Stimulated activated CD8-positive, alpha-beta memory T cell treated with anti-CD3 and anti-CD28 coated beads, Interleukin-4, amount 100 ng/mL, for 1 hour (primary cell): ENCODE results near the gene NDE1.
"Not testable (repeated sequence)": the region's sequence is repeated elsewhere in the genome, so short reads cannot be mapped to it uniquely, and the experiment has no call there.

Experiments
- DNase-seq, 2 donors: peaks; one replicate each; pipeline ENCODE4 v3.0.0-alpha.2; 2020; ENCODE audit warnings: low read depth in 2 of 2, low spot score in 1 of 2

NDE1 gene

DNA sequence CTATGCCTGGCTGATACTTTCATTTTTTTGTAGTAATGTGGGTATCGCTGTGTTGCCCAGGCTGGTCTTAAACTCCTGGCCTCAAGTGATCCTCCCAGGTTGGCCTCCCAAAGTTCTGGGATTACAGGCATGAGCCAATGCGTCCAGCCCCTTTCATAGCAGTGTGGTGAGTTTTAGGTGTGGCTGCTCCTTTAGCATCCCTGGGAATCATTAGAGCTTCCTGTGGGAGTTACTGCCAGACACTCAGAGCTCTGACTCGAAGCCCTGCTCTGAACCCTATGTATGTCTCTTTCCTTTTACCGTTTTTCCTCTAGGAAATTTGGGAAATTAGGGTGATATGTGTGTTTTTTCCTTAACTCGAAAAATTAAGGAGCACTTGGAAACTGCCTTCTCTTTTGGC lies 44.5 kb downstream of the NDE1 start:
- DNase-seq = no peak

DNA sequence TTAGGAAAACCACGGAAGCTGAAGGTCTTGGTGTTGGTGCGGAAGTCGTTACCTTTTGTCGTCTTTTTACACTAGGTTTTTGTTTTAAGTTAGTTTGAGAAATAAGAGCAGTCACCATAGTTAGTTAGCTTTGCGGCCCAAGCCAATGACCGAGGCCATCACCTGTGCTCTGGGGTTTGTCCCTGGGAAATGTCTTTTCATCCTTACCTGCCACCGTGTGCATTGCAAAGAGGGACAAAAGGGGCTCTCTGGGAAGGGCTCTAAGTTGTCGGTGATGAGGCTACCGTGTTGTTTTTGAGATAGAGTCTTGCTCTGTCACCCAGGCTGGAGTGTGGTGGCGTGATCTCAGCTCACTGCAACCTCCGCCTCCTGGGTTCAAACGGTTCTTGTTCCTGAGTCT lies 49.8 kb downstream of the NDE1 start:
- no peak for DNase-seq

DNA sequence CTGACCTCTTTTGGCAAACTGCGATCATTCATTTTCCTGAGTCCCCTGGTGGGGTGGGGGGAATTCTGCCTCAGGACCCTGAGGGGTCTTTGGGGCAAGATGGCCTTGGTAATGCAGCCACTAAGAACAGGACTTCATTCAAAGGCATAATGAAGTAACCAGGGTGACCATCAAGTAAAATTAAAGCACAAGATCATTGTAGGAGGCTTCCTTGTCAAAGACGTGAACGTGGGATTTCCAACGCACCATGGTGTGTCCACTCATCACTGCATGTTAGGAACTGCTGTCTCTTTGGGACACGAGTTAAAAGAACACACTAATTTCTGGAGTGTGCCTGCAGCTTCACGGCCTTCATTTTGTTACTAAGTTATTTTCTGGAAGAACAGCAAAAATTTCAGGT lies 51.3 kb downstream of the NDE1 start:
- no peak for DNase-seq

DNA sequence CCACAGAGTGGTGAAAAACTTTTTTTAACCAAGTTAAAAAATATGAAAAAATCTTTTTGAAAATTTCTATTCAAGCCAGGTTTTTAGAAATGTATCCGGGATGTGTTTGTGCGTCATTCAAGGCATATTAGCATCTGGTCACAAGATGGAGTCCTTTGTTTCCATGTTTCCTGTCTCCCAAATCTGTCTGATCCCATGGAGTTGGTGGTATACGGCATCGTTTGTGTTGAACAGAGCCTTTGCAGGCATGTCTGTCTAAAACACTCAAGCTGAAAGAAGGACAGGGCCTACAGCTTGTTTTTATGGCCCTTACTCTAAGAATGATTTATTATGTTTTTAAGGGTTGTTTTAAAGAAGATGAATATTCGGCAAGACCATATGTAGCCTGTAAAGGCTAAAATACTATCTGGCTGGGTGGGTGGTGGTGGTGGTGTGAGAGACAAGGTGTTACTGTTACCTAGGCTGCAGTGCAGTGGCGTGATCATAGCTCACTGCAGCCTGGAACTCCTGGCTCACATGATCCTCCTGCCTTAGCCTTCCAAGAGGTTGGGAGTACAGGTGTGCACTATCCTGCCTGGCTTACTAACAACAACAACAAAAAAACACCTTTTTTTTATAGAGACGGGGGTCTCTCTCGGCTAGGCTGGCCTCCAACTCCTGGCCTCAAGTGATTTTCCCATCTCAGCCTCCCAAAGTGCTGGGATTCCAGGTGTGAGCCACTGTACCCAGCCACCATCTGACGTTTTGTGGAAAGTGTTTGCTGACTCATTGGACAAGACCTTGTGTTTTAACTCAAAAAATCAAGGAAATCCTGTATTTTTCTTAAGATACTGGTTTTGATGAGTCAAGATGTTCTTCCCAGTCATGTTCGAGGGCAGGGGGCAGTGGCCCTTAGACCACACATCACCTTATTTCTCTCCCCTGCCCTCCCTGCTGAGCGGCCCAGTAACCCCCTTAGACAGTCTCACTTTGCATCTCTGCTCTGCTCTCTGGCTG lies 52.2 kb downstream of the NDE1 start:
- no peak for DNase-seq

DNA sequence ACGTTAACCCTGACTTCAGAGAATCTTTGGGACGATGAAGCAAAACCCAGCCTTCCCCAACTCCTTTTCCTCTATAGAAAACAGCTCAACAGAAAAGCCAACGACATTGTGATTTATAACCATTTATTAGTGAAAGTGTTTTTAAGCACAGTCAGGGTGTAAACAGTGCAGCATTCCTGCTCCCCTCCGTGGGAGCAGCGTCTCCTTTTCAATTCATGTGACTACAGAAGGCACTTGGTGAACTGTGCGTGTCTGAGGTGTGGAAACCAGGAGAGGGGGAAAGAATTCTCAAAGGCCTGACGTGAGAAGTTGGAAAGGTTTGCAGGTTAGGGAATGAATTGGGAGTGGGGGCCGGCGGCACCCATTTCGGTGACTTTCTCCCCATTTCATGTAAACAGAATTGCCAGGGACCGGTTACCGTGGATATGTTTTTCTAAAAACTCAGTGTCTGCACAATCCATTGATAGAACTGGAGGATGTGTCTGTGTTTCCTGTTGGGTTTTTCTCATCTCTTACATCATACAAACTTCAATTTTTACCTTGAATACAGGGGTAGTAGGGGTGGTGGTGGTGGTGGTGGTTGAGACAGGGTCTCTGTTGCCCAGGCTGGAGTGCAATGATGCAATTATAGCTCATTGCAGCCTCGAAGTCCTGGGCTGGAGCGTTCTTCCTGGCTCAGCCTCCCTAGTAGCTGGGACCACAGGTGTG lies 53.1 kb downstream of the NDE1 start:
- DNase-seq = no peak

DNA sequence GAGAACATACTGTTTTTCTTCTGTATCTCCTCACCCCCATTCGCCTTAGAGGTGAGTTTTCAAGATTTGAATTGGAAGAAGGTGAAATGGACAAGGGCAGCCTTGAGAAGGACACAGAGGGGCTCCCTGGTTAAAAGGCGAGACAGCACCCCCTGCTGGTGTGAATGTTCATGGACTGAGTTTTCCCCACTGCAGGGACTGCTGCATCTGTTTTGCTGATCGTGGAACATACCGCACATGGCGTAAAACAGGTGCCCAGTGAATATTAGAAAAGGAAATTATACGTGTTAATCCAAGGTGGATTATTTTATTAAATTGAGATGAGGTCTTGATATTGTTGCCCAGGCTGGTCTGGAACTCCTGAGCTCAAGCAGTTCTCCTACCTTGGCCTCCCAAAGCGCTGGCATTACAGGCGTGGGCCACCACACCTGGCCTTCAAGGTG lies 54.5 kb downstream of the NDE1 start:
- peak; percentile 61 to 66 for DNase-seq

DNA sequence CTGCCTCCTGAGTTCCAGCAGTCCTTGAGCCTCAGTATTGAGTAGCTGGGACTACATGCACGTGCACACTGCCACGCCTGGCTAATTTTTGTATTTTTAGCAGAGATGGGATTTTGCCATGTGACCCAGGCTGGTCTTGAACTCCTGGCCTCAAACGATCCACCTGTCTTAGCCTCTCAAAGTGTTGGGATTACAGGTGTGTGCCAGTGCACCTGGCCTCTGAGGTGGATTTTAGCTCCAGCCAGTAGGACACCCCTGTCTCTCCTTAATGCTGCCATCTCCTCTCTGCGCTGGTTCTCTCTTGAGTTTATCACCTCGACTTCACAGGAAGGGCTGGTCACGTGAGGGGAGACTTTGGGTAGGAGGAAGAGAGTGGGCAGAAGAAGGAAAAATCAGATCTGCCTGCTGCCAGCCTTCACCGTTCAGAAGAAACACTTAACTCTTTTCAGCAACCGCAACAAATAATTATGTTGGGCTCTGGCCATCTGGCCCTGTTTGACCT lies 55.1 kb downstream of the NDE1 start:
- no peak for DNase-seq

DNA sequence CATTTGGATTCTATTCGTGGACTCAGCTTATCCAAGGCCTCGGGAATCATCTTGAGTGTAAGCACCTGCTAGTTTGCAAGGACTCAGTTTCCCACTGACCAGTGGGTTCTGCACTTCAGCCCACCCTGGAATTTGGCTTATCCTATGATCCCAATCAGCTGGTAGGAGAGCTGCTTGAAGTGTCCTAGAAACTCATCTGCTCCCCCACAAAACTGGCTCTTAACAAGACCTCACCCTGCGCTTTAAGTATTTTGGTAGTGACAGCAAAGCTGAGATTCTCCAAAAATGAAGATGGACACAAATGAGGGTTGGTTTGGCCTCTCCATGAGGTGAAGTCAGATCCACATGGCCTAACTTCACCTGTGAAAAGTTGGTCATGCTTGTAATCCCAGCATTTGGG lies 57.3 kb downstream of the NDE1 start:
- no peak for DNase-seq

DNA sequence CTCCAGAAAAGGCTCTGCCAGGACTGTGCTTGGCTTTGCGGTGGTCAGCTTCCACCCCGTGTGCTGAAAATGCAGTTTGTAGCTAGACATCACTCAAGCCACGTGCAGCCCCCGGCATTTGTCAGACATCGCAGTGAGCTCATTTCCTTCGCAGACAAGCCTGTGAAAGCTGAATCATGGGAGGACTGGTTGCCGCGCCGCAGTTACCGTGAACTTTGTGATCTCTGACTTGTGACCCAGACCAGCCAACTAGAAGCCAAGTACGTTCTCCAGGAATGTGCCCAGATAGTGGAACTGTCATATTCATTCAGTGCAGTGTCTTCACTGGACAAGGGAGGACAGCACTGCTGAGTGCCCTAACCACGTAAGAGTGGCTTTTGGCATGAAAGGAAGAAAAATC lies 58.1 kb downstream of the NDE1 start:
- no peak for DNase-seq

DNA sequence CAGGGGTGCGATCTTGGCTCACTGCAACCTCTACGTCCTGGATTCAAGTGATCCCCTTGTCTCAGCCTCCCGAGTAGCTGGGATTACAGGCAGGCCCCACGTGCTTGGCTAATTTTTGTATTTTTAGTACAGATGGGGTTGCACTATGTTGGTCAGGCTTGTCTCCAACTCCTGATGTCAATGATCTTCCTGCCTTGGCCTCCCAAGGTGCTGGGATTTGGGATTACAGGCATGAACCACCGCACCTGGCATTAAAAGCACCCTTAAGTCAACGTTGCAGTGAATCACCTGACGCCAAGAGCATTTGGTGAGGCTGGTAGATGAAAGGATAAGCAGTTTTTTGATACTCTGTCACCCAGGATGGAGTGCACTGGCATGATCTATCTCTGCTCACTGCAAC lies 59.0 kb downstream of the NDE1 start:
- DNase-seq = no peak

DNA sequence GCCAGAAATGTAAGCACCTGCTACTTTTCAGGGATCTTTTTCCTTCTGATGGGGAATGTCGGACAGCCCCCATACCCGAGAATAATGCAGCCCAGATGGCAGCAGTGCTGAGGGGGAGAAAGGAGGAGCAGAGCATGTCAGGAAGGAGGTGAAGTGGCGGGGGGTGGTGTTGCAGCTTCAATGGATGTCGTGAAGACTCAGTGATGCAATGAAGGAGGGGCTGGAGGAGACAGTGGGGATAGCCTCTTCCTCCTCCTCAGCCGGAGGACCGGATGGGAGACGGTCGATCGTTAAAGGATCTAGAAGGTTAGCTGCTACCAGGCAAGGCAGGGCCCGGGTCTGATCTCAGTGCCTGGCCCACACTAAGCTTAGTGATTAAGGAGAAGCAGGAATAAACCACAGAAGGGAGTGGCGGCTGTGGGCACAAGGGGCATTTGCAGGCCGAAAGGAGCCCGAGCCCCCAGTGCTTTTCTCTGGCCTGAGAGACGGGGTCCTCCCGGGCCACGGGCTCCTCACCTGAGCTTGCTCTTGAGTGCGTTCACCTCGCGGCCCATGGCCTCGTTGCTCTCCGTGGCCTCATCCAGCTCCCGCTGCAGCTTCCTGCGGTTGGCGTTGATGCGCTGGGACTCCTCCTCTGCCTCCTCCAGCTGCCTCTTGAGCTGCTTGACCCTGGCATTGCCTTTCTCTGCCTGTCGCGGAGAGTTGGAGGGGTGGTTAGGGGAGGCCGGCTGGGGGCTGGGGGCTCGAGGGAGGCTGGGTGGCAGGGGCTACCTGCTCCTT lies 64.5 kb downstream of the NDE1 start:
- no peak for DNase-seq

DNA sequence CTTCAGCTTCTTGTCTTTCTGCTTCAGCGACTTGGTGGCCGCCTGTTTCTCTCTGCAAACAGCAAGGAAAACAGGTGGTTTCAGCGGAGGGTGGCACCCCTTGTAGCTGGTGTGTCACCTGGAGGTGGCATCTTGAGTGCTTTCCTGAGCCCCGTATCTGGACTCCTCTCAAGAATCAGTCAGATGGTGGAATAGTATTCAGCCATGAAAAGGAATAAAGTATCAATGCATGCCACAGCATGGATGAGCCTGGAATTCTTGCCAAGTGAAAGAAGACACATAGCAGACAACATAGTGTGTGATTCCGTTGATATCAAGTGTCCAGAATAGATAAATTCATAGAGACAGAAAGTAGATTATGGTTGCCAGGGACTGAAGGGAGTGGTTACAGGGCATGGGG lies 65.2 kb downstream of the NDE1 start:
- no peak for DNase-seq

DNA sequence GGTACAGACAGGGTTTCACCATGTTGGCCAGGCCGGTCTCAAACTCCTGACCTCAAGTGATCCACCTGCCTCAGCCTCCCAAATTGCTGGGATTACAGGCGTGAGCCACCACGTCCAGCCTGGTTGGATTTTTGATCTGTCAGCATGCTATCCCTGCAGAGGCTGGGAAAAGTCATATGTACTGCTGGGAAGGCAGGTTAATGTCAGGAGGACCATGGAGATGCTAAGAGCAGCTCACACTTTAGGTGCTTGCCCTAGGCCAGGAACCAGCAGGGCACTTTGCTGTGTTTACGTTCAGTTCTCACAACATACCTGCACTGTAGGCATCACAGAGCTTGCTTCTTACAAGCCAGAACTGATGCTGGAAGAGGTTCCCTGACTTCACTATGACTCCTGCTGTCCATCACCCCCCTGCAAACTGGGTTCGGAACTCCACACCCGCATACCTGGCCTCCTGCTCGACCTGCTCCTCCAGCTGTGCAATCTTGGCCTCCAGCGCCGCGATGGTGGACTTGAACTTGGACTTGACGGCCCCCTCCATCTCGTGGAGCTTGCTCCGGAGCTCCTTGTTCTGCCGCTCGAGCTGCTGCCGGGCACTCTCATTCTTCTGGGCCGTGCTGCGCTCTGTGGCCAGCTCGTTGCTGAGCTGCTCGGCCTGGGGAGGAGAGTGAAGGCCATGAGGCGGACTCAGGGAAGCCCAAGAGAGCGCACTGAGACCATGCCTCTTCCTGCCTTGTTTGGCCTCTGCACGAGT lies 66.8 kb downstream of the NDE1 start:
- no peak for DNase-seq

DNA sequence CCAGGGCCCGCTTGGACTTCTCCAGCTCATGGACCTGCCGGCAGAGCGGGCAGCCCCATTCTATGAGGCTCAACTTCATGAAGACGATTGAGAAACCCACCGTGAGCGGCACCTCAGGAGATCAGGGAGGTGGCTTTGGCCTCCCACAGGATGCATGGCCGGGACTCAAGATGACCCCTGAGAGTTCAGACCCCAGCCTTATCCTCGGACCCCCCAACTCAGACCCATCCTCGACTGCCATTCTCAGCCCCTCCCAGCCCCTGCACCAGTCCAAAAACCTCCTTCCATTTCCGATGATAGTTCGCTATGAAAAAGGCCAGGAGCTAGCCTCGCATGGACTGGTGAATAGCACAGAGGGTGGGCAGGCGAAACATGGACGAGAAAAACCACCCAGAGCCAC lies 71.0 kb downstream of the NDE1 start:
- DNase-seq = no peak

DNA sequence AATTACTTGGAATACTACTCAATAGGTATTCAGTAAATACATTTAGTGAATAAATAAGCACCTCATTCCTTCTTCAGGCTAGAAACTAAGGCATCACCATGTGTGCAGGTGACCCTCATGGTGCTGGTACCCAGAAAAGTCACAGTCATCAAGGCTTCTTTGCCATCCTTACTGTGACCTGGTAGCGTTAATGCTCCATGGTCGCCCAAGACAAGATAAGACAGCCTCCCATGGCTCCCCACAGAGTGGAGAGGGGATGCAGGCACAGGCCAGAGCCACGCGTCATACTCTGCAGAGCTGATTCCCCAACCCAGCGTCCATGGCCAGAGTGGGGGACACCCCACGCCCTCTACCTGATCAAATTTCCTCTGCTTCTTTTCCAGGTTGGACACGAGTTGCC lies 73.8 kb downstream of the NDE1 start:
- DNase-seq = no peak

DNA sequence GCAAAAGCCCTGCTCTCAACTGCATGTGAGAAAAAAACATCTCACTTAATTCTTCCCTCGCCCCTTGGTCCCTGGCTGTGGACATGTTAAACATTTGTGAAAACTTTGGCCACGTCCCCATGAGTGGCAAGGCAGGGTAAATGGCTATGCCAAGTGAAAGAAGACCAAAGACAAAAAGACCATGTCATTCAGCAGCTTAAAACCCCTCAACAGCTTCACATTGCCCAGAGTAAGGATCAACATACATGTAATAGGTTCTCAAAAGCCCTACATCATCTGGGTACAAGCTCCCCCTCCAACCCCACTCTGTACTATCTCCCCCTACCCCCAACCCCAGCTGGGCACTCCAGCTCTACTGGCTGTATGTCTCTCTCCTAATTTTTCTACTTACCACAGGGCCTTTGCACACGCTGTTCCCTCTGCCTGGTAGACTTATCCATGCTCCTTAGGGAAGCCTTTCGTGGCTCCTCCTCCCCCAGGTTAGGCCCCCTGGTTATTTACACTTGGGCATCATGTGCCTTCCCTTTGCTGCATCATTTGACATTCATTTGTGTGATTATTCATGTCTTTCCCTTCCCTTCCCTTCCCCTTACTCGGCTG lies 75.7 kb downstream of the NDE1 start:
- DNase-seq = no peak

DNA sequence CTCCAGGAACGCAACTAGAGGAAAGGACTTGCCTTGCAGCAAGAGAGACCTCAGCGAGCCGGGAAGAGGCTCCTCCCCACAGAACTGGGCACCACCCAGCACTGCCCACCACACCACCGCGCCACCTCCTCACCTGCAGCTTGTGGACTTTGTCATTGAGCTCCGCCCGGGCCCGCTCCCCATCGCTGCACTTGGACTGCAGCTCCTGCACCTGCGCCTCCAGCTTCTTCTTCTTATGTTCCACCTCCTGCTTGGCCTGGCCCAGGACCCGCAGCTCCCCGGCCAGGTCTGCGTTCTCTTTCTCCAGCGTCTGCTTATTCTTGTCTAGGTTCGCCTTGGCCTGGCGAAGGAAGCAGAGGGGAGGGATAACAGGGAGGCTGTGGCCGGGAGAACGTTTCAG lies 76.7 kb downstream of the NDE1 start:
- DNase-seq = no peak

DNA sequence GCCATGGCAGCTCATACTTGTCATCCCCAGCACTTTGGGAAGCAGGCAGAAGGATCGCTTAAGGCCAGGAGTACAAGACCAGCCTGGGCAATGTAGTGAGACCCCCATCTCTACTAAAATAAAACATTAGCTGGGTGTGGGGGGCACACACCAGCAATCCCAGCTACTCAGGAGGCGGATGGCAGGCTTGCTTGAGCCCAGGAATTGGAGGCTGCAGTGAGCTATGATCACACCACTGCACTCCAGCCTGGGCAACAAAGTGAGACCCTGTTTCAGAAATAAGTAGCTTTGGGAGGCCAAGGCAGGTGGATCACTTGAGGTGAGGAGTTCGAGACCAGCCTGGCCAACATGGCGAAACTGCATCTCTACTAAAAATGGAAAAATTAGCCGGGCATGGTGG lies 77.7 kb downstream of the NDE1 start:
- not testable (repeated sequence) for DNase-seq

DNA sequence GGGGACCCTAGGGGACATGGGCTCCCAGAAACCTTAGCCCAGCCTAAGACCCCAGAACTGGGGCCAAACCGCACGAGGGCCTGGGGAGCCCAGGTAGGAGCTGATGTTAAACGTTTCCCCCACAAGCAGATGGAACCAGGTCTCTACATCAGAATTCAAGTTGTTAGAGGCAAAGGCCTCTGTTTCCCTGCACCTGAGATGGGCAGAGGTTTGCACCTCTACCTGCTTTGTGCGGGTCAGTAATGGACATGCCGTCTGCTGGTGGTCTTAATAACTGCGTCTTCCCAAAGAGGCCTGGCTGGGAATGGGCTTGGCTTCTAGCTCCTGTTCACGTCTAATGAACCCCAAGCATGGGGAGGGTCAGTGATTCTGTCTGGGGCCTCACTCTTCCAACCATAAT lies 79.1 kb downstream of the NDE1 start:
- no peak for DNase-seq

DNA sequence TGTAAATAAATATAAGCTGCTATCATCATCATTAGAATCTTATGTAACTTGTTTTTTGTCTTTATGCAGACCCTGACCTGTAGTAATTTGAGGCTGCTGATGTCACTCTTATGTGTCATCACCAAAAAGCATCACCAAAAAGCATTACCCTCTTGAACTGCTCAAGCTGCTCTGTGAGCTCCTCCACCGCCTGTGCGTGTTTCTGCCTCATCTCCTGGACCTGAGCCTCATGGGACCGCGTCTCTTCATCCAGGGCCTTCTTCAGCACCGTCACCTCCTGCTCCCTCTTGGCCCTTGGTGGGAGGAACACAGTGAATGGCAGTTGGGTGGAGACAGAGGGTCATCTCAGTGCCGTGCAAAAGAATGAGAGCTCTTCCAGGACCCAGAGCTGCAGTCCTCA lies 82.4 kb downstream of the NDE1 start:
- no peak for DNase-seq
